Ishikawa (cell line): Measurements from ENCODE around the gene ST6GALNAC2.

Source experiments
- CEBPB ChIP-seq: IDR thresholded peaks from 2 replicates; pipeline ENCODE4 v1.6.1; 2012
- CREB1 ChIP-seq: IDR thresholded peaks from 2 replicates; pipeline ENCODE4 v1.6.1; 2012; ENCODE audit warnings: low read depth
- EGR1 ChIP-seq: IDR thresholded peaks from 2 replicates; pipeline ENCODE4 v1.6.1; 2012
- EP300 ChIP-seq: IDR thresholded peaks from 2 replicates; pipeline ENCODE4 v1.6.1; 2012; ENCODE audit warnings: borderline replicate concordance
- FOXM1 ChIP-seq: IDR thresholded peaks from 2 replicates; pipeline ENCODE4 v1.6.1; 2012; ENCODE audit warnings: low read depth, borderline replicate concordance
- MAX ChIP-seq: IDR thresholded peaks from 2 replicates; pipeline ENCODE4 v1.6.1; 2012
- NFIC ChIP-seq: IDR thresholded peaks from 2 replicates; pipeline ENCODE4 v1.6.1; 2012
- RAD21 ChIP-seq: IDR thresholded peaks from 2 replicates; pipeline ENCODE4 v1.6.1; 2012; ENCODE audit warnings: low read depth
- REST ChIP-seq: IDR thresholded peaks from 2 replicates; pipeline ENCODE4 v1.6.1; 2012; ENCODE audit warnings: low read depth, mild to moderate bottlenecking
- TAF1 ChIP-seq: IDR thresholded peaks from 2 replicates; pipeline ENCODE4 v1.6.1; 2012; ENCODE audit warnings: low read depth, mild to moderate bottlenecking
- TCF12 ChIP-seq: IDR thresholded peaks from 2 replicates; pipeline ENCODE4 v1.6.1; 2012; ENCODE audit warnings: low read depth
- TEAD4 ChIP-seq: IDR thresholded peaks from 2 replicates; pipeline ENCODE4 v1.6.1; 2012
- USF1 ChIP-seq: IDR thresholded peaks from 2 replicates; pipeline ENCODE4 v1.6.1; 2012
- YY1 ChIP-seq: IDR thresholded peaks from 2 replicates; pipeline ENCODE4 v1.6.1; 2012; ENCODE audit warnings: low read depth
- ZBTB7A ChIP-seq: IDR thresholded peaks from 2 replicates; pipeline ENCODE4 v1.6.1; 2012; ENCODE audit warnings: low read depth

Gene ST6GALNAC2

GRCh38 chr17:76549215-76549518, 36.5 kb downstream of the ST6GALNAC2 start:
- TF ChIP-seq CEBPB (no peak), TAF1 (no peak), USF1 (no peak), ZBTB7A (no peak), NFIC (no peak), TCF12 (no peak), EGR1 (no peak), EP300 (no peak), FOXM1 (no peak), MAX (no peak), RAD21 (no peak), TEAD4 (no peak), YY1 (no peak), CREB1 (no peak)

GRCh38 chr17:76548378-76549214, 37.1 kb downstream of the ST6GALNAC2 start:
- TF ChIP-seq EGR1 (no peak), YY1 (no peak), CREB1 (no peak), USF1 (no peak), TAF1 (no peak), EP300 (no peak), TCF12 (no peak), ZBTB7A (no peak), TEAD4 (no peak), CEBPB (no peak), MAX (no peak), NFIC (no peak), REST (no peak), RAD21 (no peak), FOXM1 (no peak)

GRCh38 chr17:76547642-76548202, 37.9 kb downstream of the ST6GALNAC2 start:
- TF ChIP-seq EP300 (no peak), FOXM1 (no peak), YY1 (no peak), NFIC (no peak), RAD21 (no peak), CREB1 (no peak), TEAD4 (no peak), USF1 (no peak), TAF1 (no peak), EGR1 (no peak), TCF12 (no peak), REST (no peak), CEBPB (no peak)

GRCh38 chr17:76547183-76547641, 38.4 kb downstream of the ST6GALNAC2 start:
- TF ChIP-seq EGR1 (no peak), CREB1 (no peak), USF1 (no peak), RAD21 (peak; percentile 88), MAX (no peak), REST (no peak), FOXM1 (no peak)
